ENCODE data around the gene UXS1.

Gene UXS1

DNA sequence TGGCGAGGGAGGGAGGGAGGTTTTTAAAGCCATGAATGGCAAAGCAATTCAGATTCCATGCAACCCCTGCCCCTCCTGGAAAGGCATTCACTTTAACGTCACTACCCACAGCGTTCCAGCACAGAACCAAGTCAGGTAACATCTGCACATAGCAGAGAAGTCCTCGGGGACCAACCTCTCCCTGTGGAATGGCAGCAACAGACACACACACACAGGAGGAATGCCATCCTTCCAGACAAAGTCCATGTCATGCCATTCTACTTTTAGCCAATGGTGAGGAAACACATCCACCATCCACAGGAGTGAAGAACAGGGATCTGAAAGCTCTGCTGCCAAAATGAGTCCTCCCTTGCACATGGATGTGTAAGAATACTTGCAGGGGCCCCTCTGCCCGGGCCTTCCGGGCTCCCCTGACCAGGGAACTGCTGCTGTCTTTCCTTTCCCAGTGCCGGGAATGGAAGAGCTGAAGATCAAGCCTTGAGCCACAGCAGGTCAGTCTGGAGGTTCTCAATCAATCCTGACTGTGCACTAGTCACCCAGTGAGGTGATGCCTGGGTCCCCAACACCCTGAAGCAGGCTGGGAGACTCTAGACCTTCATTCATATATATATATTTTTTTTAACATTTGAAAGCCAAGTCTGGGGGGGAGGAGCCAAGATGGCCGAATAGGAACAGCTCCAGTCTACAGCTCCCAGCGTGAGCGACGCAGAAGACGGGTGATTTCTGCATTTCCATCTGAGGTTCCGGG, 63.7 kb downstream of the UXS1 start:
- H3K9me3 ChIP-seq (ENCODE audit: control insufficient read depth, low read length) = no peaks in the 10 kb centered on the region
- no peak overlapping the region for H3K27ac ChIP-seq (ENCODE audit: low read depth, low read length, severe bottlenecking)
- H3K4me3 ChIP-seq (ENCODE audit: extremely low read depth, insufficient read depth, low read length, poor library complexity, severe bottlenecking) = no peak overlapping the region
- H3K4me1 ChIP-seq (ENCODE audit: control insufficient read depth, insufficient read depth, low read length, poor library complexity, severe bottlenecking) = peaks cover 7% of the 10 kb centered on the region
- WGBS, 2 experiments (ENCODE audit: insufficient coverage in 2 of 2) = 59 to 90% methylated on average over 4 to 11 of the region's 13 CpGs
- H3K36me3 ChIP-seq (ENCODE audit: control insufficient read depth, insufficient read depth, low read length) = peaks cover 22% of the 10 kb centered on the region

DNA sequence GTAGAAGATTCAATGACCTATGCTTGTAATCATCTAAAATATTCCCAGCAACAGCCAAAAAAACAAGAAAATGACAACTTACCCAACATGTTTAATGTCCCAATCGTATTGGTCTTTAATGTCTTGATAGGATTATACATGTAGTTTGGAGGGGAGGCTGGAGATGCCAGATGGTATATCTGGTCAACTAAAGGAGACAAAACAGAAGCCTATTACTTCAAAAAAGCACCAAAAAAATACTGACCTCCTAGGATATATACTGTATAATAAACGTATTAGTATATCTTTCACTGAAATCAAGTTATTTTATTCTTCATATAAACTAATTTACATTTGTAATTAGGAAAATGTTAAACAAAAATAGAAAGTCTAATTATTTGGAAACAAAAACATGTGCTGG, 64.5 kb downstream of the UXS1 start:
- Histone ChIP-seq H3K36me3 (ENCODE audit: control insufficient read depth, insufficient read depth, low read length) (peaks cover 30% of the 10 kb centered on the region), H3K4me3 (ENCODE audit: extremely low read depth, insufficient read depth, low read length, poor library complexity, severe bottlenecking) (no peak overlapping the region), H3K9me3 (ENCODE audit: control insufficient read depth, low read length) (no peaks in the 10 kb centered on the region), H3K27ac (ENCODE audit: low read depth, low read length, severe bottlenecking) (no peak overlapping the region), H3K4me1 (ENCODE audit: control insufficient read depth, insufficient read depth, low read length, poor library complexity, severe bottlenecking) (peaks cover 7% of the 10 kb centered on the region)
- no CpG with 5 or more reads among the region's 2 CpGs for WGBS, 2 experiments (ENCODE audit: insufficient coverage in 2 of 2)

DNA sequence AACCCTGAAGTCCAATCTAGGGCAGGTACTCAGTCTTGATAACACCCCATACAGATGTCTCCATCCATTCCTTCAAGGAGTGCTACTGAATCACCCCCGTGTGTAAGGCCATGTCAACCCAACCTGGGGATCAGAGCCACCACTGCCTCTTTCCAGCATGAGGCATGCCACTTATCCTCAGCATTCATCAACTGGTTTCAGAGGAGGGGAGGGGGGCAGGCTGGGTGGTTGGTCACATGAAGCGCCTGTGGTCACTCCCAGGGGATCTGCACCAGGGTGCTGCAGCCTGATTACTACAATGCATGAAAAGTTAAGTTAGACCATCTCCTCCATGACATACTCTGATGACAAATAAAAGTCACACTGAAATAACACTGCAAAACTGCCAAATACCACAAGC, 65.0 kb downstream of the UXS1 start:
- no peaks in the 10 kb centered on the region for H3K9me3 ChIP-seq (ENCODE audit: control insufficient read depth, low read length)
- no peak overlapping the region for H3K4me3 ChIP-seq (ENCODE audit: extremely low read depth, insufficient read depth, low read length, poor library complexity, severe bottlenecking)
- H3K36me3 ChIP-seq (ENCODE audit: control insufficient read depth, insufficient read depth, low read length) = peaks cover 33% of the 10 kb centered on the region
- peaks cover 7% of the 10 kb centered on the region for H3K4me1 ChIP-seq (ENCODE audit: control insufficient read depth, insufficient read depth, low read length, poor library complexity, severe bottlenecking)
- WGBS, 2 experiments (ENCODE audit: insufficient coverage in 2 of 2) = no CpG with 5 or more reads among the region's 2 CpGs
- no peak overlapping the region for H3K27ac ChIP-seq (ENCODE audit: low read depth, low read length, severe bottlenecking)

DNA sequence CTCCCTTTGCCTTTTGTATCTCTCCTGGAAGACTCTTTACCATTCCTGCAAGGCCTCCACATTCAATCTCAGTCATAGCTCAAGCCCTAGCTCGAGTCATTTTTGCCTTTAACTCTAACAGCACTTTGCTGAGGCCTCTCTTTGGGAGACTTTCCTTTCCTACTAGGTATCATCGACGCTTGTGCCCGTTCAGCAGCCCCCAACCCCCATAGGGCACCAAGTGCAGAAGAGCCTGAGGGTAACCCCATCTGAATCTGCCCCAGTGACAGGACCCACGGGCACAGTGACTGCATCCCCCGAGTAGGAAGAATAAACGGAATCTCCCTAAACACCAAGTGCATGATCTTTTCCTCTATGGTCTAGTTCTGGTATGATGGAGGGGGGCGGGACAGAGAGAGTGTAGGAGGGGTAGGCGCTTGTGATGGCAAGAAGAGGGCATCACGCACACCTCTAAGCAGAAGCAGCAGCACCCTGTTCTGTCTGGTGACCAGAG, 66.3 kb downstream of the UXS1 start:
- peaks cover 7% of the 10 kb centered on the region for H3K4me1 ChIP-seq (ENCODE audit: control insufficient read depth, insufficient read depth, low read length, poor library complexity, severe bottlenecking)
- H3K9me3 ChIP-seq (ENCODE audit: control insufficient read depth, low read length) = no peaks in the 10 kb centered on the region
- no peak overlapping the region for H3K27ac ChIP-seq (ENCODE audit: low read depth, low read length, severe bottlenecking)
- 77 to 90% methylated on average over 4 to 10 of the region's 10 CpGs for WGBS, 2 experiments (ENCODE audit: insufficient coverage in 2 of 2)
- peaks cover 42% of the 10 kb centered on the region for H3K36me3 ChIP-seq (ENCODE audit: control insufficient read depth, insufficient read depth, low read length)
- no peak overlapping the region for H3K4me3 ChIP-seq (ENCODE audit: extremely low read depth, insufficient read depth, low read length, poor library complexity, severe bottlenecking)

DNA sequence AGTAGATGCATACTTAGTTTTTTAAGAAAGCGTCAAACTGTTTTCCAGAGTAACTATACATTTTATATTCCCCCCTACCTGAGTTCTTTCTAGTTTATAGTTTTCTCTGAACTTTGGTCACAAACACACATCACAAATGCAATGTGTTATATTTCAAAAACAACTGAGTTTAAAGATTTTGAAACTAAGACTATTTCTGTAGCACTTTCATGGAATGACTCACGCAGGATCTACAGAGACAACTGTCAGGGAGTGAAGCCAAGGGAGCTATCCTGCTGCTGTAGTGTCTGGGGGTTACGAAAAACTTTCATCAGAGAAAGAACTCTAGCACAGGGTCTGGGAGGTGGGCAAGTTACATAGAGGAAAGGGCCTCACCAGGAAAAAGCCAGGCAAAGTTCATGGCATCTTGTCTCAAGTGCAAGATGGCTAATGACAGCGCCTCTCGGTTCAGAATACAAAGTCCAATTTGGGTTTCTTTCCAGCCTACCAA, 66.8 kb downstream of the UXS1 start:
- H3K27ac ChIP-seq (ENCODE audit: low read depth, low read length, severe bottlenecking) = no peak overlapping the region
- WGBS, 2 experiments (ENCODE audit: insufficient coverage in 2 of 2) = 95 to 100% methylated on average over 4 of the region's 5 CpGs

DNA sequence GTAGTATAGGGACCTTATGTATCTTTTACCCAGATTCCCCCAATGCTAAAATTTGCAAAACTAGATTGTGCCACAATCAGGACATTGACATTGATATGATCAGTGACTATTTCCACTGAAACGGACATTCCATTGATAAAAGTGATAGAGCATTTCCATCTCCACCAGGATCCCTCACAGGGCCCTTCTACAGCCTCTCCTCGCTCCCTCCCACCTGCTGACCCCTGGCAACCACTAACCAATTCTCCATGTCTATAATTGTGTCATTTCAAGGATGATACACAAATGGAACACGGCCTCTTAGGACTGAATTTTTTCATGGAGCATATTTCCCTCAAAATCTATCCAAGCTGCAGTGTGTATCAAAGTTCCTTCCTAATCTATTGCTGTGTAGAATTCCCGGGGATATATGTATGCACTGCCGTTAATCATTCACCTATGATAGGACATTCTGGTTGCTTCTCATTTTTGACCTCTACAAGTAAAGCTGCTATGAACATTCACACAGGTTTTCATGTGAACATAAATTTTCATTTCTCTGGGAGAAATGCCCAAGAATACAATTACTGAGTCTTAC, 67.3 kb downstream of the UXS1 start:
- no peak overlapping the region for H3K4me3 ChIP-seq (ENCODE audit: extremely low read depth, insufficient read depth, low read length, poor library complexity, severe bottlenecking)
- H3K9me3 ChIP-seq (ENCODE audit: control insufficient read depth, low read length) = no peaks in the 10 kb centered on the region
- WGBS, 2 experiments (ENCODE audit: insufficient coverage in 2 of 2) = 88 to 100% methylated on average over 3 to 5 of the region's 5 CpGs
- H3K27ac ChIP-seq (ENCODE audit: low read depth, low read length, severe bottlenecking) = no peak overlapping the region
- H3K36me3 ChIP-seq (ENCODE audit: control insufficient read depth, insufficient read depth, low read length) = peaks cover 51% of the 10 kb centered on the region
- H3K4me1 ChIP-seq (ENCODE audit: control insufficient read depth, insufficient read depth, low read length, poor library complexity, severe bottlenecking) = peaks cover 7% of the 10 kb centered on the region

More for the DNA sequence above, 66.8 kb downstream of the UXS1 start:
- Histone ChIP-seq H3K4me1 (ENCODE audit: control insufficient read depth, insufficient read depth, low read length, poor library complexity, severe bottlenecking) (peaks cover 7% of the 10 kb centered on the region), H3K9me3 (ENCODE audit: control insufficient read depth, low read length) (no peaks in the 10 kb centered on the region), H3K4me3 (ENCODE audit: extremely low read depth, insufficient read depth, low read length, poor library complexity, severe bottlenecking) (no peak overlapping the region), H3K36me3 (ENCODE audit: control insufficient read depth, insufficient read depth, low read length) (peaks cover 47% of the 10 kb centered on the region)

DNA sequence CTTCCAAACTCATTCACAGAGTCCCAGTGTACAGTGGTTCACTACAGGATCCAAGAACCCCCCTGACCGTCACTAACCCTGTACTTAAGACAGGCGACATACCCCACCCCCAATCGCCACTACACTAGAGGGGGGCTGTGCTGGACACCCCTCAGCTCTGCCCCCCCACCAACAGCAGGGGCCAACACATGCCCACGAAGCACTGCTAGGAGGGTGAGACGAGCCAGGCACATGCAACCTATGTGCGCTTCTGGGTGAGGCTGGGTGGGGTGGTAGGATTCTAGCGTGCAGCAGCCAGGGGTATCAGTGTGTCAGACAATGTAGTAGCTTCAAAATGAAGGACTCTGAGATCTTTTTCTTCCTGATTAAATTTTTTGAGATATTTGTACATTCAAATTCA, 67.8 kb downstream of the UXS1 start:
- Histone ChIP-seq H3K4me3 (ENCODE audit: extremely low read depth, insufficient read depth, low read length, poor library complexity, severe bottlenecking) (no peak overlapping the region), H3K36me3 (ENCODE audit: control insufficient read depth, insufficient read depth, low read length) (peaks cover 56% of the 10 kb centered on the region), H3K4me1 (ENCODE audit: control insufficient read depth, insufficient read depth, low read length, poor library complexity, severe bottlenecking) (peaks cover 7% of the 10 kb centered on the region), H3K9me3 (ENCODE audit: control insufficient read depth, low read length) (no peaks in the 10 kb centered on the region), H3K27ac (ENCODE audit: low read depth, low read length, severe bottlenecking) (no peak overlapping the region)
- WGBS, 2 experiments (ENCODE audit: insufficient coverage in 2 of 2) = 94 to 97% methylated on average over 6 to 7 of the region's 7 CpGs

DNA sequence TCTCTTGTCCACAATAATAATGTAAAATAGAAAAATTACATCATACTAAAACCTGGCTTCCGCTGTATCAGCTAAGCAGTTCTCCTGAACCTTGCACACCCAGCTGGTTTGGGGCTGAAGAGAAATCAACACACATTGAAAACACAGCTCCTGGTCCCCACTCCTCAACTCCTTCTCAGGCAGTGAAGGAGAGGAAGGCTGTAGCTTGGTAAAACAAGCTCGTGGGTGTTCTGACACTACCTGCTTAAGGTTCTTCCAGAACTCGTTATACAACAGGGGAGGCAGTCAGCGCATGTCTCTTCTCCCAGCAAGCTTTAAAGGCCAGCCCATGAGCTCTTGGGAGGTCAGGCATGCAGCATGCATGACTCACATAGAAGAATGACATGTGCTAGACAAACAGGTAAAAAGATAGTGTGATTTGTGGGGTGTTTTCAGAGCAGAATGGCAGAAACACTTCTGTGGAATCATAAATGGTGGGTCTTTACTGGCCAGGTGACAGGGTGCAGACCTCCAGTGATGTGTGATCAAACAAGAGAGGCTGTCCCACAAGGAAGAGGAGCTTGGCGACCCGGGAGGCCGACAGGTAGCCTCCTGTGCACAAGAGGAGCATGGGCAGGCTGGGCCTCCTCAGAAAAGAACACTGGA, 69.1 kb downstream of the UXS1 start:
- no peak overlapping the region for H3K4me3 ChIP-seq (ENCODE audit: extremely low read depth, insufficient read depth, low read length, poor library complexity, severe bottlenecking)
- peaks cover 67% of the 10 kb centered on the region for H3K36me3 ChIP-seq (ENCODE audit: control insufficient read depth, insufficient read depth, low read length)
- peaks cover 1% of the 10 kb centered on the region for H3K4me1 ChIP-seq (ENCODE audit: control insufficient read depth, insufficient read depth, low read length, poor library complexity, severe bottlenecking)
- 95 to 98% methylated on average over 6 of the region's 7 CpGs for WGBS, 2 experiments (ENCODE audit: insufficient coverage in 2 of 2)
- H3K9me3 ChIP-seq (ENCODE audit: control insufficient read depth, low read length) = no peaks in the 10 kb centered on the region
- H3K27ac ChIP-seq (ENCODE audit: low read depth, low read length, severe bottlenecking) = no peak overlapping the region

DNA sequence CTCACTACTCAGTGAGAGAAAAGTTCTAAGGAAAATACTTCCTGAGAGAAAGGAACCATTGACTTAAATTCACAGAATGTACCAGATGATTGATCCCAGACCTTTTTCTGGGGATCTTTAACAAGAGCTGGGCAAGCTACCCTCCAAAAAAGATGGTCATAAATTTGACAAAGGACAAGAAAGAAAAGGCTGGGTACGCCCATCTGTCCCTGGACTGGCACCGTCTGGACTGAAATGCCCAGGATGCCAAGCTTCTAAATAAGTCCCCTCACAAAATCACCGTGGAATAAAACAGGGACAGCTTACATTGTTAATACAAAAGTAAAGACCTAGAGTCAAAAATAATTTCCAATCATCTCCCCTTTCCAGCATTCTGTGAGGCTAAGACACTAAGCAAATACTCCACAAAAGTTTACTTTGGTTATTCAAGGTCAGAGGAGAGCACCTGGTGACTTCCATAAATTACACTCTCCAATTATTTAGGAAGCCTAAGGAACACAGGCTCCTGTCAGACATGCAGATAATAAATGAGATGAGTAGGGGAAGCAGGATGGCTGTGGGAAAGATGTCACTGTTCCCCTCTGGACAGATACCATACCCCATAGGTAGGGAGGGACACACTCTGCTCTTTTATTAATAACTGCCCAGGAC, 69.9 kb downstream of the UXS1 start:
- Histone ChIP-seq H3K27ac (ENCODE audit: low read depth, low read length, severe bottlenecking) (no peak overlapping the region), H3K4me3 (ENCODE audit: extremely low read depth, insufficient read depth, low read length, poor library complexity, severe bottlenecking) (no peak overlapping the region), H3K9me3 (ENCODE audit: control insufficient read depth, low read length) (no peaks in the 10 kb centered on the region), H3K4me1 (ENCODE audit: control insufficient read depth, insufficient read depth, low read length, poor library complexity, severe bottlenecking) (no peaks in the 10 kb centered on the region), H3K36me3 (ENCODE audit: control insufficient read depth, insufficient read depth, low read length) (peaks cover 68% of the 10 kb centered on the region)
- 84 to 96% methylated on average over 3 of the region's 3 CpGs for WGBS, 2 experiments (ENCODE audit: insufficient coverage in 2 of 2)

DNA sequence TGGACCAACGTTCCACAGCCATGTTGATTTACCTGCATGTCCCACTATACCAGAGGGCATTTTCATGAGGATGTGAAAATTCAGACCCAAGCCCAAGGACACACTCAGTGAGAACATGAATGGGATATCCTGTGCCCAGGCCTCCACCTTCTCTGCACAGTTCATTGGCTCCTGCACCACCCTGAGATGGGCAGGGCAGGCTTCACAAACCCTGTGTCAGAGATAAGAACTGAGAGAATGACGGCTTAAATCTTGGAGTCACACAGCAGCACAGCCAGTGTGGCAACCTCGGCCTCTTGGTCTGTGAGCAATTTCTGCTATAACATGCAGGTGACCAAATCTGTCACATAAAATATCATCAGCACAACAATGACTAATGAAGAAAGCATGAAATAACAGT, 71.9 kb downstream of the UXS1 start:
- Histone ChIP-seq H3K27ac (ENCODE audit: low read depth, low read length, severe bottlenecking) (no peak overlapping the region), H3K4me3 (ENCODE audit: extremely low read depth, insufficient read depth, low read length, poor library complexity, severe bottlenecking) (no peak overlapping the region), H3K36me3 (ENCODE audit: control insufficient read depth, insufficient read depth, low read length) (peaks cover 75% of the 10 kb centered on the region), H3K4me1 (ENCODE audit: control insufficient read depth, insufficient read depth, low read length, poor library complexity, severe bottlenecking) (no peaks in the 10 kb centered on the region), H3K9me3 (ENCODE audit: control insufficient read depth, low read length) (no peaks in the 10 kb centered on the region)
- WGBS, 2 experiments (ENCODE audit: insufficient coverage in 2 of 2) = 72 to 84% methylated on average over 2 to 3 of the region's 3 CpGs

Data from mesodermal cell (in vitro differentiated cells).